ENCODE measurements around the gene FAT4.

DNA sequence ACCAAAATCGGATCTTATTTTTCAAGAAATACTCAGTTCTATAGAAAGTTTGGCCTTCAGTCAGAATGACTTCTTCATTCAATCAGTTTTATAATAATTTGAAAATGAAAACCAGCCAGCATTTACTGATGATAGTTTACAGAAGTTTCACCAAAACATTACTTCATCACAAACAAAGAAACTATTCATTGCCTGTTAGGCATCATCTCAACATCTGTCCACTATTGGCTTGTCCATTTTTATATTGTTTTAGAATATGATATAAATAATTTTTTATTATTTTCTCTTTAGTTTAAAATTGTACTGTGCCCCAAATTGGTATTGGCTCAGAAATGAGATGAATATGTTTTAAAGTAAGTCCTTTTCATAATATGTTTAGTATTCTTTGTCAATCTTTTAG lies 38.4 kb downstream of the FAT4 start:
- TF ChIP-seq EZH2 (IDR thresholded peaks at IDR 0.05; ENCODE audit: borderline replicate concordance, insufficient read depth, low read depth, low read length, poor library complexity, severe bottlenecking): no peak
- TF ChIP-seq, protein P1, sequence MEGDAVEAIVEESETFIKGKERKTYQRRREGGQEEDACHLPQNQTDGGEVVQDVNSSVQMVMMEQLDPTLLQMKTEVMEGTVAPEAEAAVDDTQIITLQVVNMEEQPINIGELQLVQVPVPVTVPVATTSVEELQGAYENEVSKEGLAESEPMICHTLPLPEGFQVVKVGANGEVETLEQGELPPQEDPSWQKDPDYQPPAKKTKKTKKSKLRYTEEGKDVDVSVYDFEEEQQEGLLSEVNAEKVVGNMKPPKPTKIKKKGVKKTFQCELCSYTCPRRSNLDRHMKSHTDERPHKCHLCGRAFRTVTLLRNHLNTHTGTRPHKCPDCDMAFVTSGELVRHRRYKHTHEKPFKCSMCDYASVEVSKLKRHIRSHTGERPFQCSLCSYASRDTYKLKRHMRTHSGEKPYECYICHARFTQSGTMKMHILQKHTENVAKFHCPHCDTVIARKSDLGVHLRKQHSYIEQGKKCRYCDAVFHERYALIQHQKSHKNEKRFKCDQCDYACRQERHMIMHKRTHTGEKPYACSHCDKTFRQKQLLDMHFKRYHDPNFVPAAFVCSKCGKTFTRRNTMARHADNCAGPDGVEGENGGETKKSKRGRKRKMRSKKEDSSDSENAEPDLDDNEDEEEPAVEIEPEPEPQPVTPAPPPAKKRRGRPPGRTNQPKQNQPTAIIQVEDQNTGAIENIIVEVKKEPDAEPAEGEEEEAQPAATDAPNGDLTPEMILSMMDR (IDR thresholded peaks at IDR 0.05): no peak

Measured in B cell (primary cell).